22Rv1 (cell line): Measurements from ENCODE around the gene ZNF582.

Experiments
- H3K27ac ChIP-seq: fragments of 450-650 bp; 2 replicates; pipeline ENCODE4 v1.5.1; 2017
- ZFX ChIP-seq: fragments of 450-650 bp; IDR thresholded peaks from 2 replicates; pipeline ENCODE4 v1.6.1; 2017; ENCODE audit warnings: antibody characterized with exemption, borderline replicate concordance
- TF ChIP-seq, protein P1 (sequence below): fragments of 450-650 bp; IDR thresholded peaks from 2 replicates; pipeline ENCODE4 v1.5.1; 2017; ENCODE audit warnings: mild to moderate bottlenecking

Gene ZNF582

DNA sequence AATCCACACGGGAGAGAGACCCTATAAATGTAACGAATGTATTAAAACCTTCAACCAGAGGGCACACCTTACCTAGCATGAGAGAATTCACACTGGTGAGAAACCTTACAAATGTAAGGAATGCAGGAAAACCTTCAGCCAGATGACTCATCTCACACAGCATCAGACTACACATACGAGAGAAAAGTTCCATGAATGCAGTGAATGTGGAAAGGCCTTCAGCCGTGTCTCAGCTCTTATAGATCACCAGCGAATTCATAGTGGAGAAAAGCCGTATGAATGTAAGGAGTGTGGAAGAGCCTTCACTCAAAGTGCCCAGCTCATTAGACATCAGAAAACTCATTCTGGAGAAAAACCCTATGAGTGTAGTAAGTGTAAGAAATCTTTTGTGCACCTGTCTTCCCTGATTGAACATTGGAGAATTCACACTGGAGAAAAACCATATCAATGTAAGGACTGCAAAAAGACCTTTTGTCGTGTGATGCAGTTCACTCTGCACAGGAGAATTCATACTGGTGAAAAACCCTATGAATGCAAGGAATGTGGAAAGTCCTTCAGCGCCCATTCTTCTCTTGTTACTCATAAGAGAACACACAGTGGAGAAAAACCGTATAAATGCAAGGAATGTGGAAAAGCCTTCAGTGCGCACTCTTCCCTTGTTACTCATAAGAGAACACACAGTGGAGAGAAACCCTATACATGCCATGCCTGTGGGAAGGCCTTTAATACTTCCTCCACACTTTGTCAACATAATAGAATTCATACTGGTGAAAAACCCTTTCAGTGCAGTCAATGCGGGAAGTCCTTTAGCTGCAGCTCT is 16.0 kb downstream of the ZNF582 start:
- TF ChIP-seq ZFX, result no peak
- TF ChIP-seq, protein P1, sequence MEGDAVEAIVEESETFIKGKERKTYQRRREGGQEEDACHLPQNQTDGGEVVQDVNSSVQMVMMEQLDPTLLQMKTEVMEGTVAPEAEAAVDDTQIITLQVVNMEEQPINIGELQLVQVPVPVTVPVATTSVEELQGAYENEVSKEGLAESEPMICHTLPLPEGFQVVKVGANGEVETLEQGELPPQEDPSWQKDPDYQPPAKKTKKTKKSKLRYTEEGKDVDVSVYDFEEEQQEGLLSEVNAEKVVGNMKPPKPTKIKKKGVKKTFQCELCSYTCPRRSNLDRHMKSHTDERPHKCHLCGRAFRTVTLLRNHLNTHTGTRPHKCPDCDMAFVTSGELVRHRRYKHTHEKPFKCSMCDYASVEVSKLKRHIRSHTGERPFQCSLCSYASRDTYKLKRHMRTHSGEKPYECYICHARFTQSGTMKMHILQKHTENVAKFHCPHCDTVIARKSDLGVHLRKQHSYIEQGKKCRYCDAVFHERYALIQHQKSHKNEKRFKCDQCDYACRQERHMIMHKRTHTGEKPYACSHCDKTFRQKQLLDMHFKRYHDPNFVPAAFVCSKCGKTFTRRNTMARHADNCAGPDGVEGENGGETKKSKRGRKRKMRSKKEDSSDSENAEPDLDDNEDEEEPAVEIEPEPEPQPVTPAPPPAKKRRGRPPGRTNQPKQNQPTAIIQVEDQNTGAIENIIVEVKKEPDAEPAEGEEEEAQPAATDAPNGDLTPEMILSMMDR, result no peak
- no peak overlapping the region for H3K27ac ChIP-seq

DNA sequence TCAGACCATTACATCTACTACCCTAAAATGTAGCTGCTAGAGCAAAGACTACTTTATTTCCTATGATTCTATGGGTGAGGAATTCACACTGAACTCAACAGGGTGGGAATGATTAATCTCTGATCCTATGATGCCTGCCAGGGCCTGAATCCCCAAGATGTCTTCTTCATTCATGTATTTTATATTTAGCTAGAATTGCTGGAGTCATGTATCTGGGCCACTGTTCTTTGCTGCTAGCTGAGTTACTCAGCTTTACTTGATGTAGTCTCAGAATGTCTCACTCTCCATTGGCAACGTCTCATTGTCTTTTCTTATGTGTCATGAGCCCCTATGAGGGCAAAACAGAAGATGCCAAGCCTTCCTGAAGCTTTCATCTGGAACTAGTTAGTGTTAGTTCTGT is 21.1 kb downstream of the ZNF582 start:
- no peak for TF ChIP-seq ZFX
- TF ChIP-seq, protein P1, result no peak
- no peak overlapping the region for H3K27ac ChIP-seq

DNA sequence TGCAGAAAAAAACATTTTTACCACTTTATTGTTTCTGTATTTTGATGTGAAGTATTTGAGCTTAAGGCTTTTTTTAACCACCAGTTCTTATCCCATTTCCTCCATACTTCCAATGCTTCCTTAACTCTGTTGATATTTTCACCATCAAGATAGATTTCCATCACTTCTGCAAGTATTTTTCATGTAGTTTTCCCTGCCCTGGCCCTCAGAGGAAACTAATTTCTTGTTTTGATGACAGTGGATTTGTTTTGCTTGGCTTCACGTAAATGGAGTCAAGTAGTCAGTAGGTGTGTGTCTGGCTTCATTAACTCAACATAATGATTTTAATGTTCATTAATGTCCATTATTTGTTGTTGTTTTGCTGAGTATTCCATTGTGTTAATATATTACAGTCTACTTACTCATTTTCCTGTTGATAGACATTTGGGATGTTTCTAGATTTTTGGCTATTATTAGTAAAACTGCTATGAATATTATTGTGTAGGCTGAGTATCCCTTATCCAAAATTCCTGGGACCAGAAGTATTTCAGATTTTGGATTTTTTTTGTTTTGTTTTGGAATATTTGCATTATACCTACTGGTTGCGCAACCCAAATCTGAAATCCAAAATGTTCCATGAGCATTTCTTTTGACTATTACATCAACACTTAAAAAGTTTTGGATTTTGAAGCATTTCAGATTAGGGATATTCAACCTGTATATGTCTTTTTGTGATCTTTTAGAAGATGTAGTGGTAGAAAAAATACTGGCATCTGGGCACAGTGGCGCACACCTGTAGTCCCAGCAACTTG is 23.3 kb downstream of the ZNF582 start:
- H3K27ac ChIP-seq, result no peak overlapping the region
- no peak for TF ChIP-seq ZFX
- TF ChIP-seq, protein P1, result no peak

DNA sequence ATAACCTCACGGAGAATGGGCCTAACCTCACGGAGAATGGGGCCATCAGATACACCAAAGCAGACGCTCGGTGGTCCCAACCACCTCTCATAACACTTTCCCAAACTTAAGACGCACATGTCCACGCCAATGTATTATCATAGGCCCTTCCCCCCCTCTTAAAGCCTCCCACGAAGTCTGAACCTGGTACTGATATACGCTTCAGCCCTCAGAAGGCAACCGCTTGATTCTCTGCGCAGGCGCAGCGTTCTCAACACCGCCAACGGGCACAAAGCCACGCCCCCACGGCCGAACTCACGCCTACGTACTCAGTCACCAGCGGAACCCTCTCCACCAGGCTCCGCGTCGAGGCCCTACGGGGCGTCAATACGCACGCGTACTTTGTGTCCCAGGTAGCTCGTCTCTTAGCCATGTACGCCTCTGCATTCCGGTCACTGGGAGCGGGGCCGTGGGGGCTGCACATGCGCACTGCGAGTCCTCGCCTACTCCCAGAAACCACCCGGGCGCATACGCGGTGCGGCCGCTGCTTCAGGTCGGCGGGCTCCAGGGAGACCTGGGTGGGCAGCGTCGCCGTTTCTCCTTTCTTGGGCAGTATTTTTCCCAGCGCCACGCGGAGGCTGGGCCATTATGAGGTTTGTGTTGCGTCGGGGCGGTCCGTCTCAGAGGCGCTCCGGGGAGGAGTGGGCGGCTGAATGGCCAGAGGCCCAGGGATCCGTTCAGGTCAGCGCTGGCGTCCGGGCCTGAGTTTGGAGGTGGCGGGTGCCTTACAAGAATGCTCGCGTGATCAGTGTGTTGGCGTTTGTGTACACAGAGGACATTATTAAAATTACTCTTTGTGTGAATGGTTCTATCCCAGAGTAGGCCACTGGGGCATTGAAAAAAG is 25.3 kb downstream of the ZNF582 start:
- H3K27ac ChIP-seq, result peak overlapping the region; percentile 86
- TF ChIP-seq ZFX, result no peak

DNA sequence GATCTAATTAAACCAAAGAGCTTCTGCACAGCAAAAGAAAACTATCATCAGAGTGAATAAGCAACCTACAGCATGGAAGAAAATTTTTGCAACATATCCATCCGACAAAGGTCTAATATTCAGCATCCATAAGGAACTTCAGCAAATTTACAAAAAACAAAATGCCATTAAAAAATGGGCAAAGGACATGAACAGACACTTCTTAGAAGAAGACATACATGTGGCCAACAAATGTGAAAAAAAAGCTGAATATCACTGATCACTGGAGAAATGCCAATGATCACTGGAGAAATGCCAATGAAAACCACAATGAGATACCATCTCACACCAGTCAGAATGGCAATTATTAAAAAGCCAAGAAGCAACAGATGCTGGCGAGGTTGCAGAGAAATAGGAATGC is 32.5 kb downstream of the ZNF582 start:
- TF ChIP-seq ZFX, result no peak
- TF ChIP-seq, protein P1, result no peak
- H3K27ac ChIP-seq, result no peak overlapping the region

DNA sequence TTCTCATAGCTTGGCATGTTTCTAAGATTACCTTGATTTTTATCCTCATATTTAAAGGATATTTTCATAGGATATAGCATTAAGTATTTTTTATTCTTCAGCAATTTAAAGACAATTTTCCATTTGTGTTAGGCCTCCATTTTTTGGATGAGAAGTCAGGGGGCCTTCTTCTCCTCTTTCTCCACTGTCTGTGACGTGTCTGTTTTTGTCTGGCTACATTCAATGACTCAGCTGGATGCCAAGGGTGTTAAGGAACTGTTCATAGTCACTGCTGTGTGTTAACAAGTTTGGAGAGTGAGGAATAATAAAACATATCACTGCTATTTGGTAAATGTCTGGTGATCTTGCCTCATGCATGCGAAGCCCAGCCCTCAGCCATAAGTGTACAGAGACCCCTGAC is 36.4 kb downstream of the ZNF582 start:
- TF ChIP-seq ZFX, result no peak
- no peak overlapping the region for H3K27ac ChIP-seq

DNA sequence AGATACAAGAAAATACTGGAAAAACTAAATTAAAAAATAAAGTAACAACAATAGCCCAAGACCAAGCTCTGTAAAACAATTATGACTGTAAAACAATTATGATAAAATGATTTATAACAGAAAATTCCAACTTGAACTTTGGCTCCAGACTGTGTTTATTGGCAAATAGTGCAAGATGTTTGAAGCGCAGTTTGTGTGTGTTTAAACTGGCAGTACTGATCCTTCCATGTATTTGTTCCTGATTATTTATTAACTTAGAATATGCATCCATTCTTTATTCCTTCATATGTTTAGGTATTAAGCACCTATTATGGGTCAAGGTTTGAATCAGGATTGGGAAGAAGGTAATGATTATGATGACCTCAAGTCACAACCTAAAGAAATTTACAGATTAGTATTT is 37.8 kb downstream of the ZNF582 start:
- peak overlapping the region; percentile 69 for H3K27ac ChIP-seq
- TF ChIP-seq ZFX, result no peak
- TF ChIP-seq, protein P1, result no peak

DNA sequence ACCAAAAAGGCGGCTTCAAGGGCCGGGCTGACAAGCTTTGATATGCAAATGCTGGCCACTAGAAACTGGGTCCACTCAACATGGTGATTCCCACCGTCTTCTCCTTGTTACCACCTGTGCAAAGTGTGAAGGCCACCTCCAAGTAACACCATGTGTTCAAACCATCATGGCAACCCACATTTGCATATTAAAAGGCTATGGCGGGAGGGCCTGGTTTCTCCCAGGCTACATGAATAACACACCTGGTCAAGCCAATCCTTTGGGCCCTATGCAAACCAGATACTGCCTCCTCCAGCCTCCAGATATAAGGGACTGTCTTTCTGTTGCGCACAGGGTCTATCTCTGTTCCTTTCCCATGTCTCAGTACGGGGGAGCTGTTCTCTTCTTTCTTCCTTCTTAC is 42.1 kb downstream of the ZNF582 start:
- H3K27ac ChIP-seq, result no peak overlapping the region
- TF ChIP-seq, protein P1, result no peak
- TF ChIP-seq ZFX, result no peak
